GM21529 (cell line): ENCODE results near the gene GRAP2.

Experiments used
- ATAC-seq: cut with Tn5 transposase; IDR thresholded peaks from one replicate; pipeline ENCODE4 v1.9.1; 2021; ENCODE audit not compliant: unreplicated experiment

The GRAP2 gene

DNA sequence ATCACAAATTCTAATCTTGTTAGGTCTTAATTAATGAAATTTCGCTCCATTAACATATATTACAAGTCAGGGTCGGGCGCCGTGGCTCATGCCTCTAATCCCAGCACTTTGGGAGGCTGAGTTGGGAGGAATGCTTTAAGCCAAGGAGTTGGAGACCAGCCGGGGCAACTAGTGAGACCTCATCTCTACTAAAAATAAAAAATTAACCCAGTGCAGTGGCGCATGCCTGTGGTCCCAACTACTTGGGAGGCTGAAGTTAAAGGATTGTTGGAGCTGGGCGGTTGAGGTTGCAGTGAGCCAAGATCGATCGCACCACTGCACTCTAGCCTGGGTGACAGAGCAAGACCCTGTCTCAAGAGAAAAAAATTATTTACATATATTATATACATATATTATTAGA, 61.2 kb downstream of the GRAP2 start:
- ATAC-seq, result no peak

DNA sequence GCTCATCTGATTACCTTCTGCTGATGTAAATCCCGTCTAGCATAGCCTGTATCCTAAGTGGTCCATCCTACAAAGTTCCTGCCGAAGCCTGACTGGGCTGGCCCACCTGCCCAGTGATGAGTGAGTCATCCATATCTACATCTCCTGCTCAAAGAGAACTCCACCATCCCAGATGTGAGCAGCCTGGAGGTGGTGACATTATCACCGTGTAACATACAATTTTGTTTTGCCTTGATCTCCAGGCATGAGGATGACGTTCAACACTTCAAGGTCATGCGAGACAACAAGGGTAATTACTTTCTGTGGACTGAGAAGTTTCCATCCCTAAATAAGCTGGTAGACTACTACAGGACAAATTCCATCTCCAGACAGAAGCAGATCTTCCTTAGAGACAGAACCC, 64.9 kb downstream of the GRAP2 start:
- ATAC-seq, result no peak

DNA sequence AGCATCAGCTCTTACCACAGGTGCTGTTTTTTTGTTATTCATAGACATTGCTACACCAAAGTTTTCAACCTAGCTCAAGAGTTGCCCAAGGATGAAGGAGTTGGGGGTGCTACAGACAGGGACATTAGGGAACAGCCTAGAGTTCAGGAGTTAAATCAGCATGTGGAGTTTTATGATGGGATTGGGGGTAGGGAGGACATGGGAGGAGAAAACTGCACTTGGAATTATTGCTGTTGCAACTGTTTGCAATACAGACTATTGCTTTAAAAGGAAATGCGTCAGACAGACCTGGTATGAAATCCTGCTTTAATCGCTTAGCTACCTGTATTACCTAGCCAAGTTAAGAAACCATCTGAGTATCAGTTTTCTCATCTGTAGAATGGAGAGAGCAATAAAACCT, 65.6 kb downstream of the GRAP2 start:
- ATAC-seq, result no peak

DNA sequence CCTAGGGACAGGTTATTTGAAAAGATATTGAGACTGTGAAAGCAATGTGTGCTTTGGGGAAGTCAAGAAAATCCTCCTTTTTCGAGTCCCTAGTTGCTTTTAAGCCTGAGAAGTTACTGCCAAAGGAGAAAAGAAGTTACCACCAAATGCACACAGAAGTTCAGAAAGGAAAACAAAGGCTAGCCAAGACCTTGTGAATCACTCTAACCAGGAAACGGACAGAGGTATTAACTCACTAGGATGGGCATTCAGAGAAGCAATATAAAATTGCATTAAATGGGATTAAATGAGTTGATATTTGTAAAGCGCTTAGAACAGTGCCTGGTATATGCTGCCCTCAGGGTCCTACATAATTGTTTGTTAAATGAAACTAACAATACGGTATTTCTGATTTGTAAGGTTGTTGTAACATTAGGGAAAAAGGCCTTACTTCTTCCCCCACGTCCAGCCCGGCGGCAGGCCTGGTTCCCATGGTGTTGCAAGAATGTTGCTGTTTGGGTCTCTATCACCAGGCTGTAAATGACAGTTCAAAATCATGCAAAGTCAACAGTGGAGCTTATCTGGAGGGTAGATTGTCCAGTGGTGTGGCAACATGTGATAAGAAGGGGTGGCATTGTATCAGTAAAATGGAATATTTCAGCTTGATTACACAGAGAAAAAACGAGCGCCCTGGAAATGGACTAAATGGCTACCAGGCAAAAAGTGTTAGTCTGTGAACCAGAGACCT, 66.4 kb downstream of the GRAP2 start:
- ATAC-seq, result no peak

DNA sequence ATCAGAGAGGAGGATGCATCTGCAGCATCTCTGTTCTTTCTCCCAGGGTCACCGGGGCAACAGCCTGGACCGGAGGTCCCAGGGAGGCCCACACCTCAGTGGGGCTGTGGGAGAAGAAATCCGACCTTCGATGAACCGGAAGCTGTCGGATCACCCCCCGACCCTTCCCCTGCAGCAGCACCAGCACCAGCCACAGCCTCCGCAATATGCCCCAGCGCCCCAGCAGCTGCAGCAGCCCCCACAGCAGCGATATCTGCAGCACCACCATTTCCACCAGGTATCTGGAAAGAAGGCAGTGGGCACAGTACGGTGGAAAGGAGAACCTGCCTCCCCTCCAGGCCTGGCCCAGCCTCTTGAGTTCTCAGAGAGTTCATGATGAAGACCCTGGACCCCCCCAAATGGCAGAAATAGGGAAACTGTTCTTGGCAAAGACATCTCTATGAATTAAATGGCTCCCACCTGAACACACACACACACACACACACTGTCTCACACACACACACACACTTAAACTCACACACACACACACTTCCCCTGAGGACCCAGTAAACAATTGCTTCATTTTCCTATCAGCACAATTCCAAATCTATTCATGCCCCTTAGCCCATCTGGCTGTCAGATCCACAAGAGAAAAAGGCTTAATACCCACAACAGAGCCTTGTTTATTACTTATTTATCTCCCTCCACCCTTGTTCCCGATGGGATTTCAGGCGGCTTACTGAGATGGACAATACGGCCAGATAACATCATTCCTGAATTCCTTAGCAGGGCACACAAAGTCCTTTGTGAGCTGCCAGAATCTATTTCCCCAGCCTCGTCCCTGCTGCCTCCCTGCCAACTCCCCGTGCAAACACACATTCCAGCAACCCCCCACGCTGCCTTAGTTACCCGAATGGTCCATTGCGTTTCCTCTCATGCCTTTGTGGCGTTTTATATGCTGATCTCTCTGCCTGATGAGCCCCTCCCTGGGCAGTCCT, 67.4 kb downstream of the GRAP2 start:
- no peak for ATAC-seq

DNA sequence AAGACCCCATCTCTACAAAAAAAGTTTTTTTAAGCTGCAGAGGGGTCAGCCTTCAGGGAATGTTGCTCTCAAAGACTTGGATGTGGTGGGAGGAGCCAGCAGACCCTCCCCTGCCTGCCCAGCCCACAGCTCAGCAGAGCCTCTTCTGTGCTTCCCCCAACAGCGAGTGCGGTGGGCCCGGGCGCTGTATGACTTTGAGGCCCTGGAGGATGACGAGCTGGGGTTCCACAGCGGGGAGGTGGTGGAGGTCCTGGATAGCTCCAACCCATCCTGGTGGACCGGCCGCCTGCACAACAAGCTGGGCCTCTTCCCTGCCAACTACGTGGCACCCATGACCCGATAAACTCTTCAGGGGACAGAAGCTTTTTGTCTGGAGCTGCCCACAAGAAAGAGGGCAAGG, 69.9 kb downstream of the GRAP2 start:
- no peak for ATAC-seq

DNA sequence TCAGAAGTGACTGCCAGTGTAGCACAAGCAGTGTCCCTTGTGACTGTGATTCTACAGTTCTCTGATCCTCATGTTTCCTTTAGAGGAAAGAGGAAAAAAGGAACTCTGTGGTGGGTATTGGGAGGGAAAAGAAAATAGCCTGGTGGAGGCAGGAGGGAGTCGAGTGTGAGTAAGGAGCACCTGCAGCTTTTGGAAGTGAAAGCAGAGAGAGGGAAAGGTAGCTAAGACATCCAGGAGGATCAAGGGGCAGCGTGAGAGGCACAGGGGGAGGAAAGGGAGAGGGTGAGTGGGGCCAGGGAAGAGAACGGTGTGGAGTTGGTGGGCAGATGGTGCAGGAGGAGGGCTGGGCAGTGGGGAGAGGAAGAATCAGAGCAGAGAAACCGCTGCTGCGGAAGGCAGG, 71.8 kb downstream of the GRAP2 start:
- ATAC-seq, result no peak

DNA sequence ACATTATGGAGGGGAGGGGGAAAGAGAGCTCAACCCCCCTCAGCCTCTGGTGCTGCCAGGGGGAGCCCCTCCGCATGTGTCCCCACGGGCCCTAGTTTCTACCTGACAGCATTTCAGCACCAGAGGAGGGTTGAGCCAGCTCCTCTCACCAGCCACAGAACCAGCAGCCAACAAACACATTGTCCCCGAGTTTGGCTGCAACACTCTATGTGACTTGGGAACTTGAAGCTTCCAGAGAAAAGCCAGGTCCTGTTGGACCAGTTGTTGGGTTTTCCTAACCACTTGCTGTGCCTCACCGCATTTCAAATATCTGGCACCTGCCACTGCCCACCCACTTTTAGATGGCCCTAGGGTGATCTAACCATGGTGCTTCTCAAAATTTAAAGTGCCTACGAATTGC, 72.8 kb downstream of the GRAP2 start:
- no peak for ATAC-seq

DNA sequence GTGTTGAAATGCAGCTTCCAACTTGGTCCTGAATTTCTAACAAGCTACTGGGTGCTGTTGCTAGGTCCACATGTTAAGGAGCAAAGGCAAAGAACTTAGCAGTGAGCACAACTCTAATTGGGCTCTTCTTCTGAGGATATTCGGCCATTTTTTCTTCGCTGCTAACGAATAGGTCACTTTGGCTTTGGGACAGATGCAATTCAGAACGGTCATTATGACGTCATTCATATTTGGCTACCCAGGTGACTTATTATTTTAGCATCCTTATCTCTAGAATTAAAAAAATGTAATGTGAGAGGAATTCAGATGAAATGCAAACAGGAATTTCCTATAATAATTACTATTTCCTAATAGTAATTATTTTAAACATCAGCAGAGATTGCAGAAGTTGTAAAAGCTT, 73.2 kb downstream of the GRAP2 start:
- no peak for ATAC-seq

DNA sequence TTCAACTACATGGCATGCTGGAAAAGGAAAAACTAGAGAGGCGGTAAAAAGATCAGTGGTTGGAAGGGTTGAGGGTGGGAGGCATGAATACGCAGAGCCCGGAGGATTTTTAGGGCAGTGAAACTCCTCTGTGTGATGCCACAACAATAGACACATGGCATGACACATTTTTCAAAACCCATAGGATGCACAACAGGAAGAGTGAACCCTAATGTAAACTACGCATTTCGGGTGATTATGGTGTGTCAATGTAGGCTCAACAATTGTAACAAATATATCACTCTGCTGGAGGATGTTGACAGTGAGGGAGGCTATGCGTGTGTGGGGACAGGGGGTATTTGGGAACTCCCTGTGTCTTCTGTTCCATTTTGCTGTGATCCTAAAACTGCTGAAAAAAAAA, 78.2 kb downstream of the GRAP2 start:
- ATAC-seq, result no peak

DNA sequence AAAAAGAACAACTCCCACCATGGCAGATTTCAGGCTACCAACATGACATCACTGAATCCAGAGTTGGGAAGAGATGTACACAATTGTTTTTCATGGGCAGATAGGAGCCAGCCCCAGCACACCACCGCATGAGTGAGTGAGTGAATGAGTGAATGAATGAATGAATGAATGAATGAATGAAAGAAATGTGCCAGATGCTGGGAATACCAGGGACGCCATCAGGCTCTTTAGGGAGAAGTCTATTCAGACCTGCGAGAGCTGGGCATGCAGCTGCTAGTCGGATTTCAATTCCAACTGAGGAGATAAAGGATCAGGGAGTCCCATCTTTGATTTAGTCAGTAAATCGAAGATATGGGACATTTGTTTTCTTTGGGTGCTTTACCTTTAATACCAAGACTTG, 78.6 kb downstream of the GRAP2 start:
- no peak for ATAC-seq

DNA sequence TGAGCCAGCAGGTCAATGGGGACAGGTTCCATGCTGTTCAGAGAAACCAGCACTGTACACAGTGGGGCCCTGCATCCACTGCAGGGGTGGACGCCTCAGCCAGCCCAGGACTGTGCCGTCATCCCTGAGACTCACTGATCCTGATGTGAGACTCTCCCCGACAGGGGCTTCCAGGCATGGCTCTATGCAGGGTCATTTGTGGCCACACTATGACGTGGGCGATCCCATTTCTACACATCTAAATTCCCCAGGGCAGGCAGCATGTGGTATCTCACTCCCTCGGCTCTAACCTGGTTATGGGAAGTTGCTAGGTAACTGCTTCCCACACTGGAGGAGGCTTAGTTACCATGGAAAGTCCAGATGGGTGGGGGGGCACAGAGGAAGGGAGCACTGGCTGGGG, 79.7 kb downstream of the GRAP2 start:
- no peak for ATAC-seq

DNA sequence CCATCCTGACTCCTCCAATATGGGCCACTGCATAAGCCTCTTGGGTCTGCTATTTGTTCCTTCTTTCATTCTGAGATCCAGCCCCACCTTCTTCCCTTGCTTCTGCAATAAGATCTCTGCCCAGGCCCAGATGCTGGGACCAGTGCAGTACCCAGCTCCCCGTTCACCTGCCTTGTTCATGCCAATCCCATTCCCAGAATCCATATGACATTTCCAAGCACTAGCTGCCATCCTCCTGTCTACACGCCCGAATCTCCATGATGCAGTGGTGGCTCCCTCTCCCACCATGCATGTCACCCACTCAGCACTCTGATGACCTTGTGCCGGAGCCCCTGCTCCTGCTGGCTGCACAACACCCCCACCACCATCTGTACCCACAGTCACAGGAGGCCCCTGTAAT, 82.5 kb downstream of the GRAP2 start:
- no peak for ATAC-seq

DNA sequence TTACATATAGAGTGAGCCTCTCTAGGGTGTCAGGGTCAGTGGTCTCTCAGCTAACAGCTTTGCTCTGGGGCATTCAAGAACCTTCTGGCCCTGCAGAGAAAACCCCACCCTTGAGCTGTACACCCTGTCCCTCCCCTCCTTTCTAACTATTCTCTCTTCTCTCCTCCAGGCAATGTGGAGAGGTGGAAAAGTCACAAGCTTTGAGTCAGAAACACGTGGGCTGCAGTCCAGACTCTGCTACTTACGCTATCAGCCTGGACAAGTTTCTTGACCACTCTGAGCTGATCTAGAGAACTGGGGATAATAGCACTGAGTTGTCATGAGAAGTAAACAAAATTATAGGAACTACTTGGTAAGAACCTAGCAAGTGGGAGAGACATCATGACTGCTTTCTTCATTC, 83.1 kb downstream of the GRAP2 start:
- ATAC-seq, result no peak

DNA sequence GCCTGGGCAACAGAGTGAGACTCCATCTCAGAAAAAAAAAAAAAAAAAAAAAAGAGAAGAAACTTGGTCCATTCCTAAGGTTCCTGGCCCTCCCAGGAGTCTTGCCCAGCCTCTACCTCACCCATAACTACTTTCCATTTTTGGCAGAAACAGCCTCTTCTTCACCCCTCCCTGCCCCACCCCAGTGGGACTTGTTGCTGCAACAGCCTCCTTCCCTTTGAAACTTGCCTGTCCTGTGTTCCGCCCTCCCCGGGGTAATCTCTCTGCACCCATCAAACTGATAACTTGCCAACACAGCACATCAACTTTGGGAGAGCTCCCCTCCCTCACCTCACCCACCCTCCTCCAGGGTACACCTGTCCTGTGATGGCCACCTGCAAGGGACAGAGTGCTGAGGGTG, 83.9 kb downstream of the GRAP2 start:
- ATAC-seq, result no peak

DNA sequence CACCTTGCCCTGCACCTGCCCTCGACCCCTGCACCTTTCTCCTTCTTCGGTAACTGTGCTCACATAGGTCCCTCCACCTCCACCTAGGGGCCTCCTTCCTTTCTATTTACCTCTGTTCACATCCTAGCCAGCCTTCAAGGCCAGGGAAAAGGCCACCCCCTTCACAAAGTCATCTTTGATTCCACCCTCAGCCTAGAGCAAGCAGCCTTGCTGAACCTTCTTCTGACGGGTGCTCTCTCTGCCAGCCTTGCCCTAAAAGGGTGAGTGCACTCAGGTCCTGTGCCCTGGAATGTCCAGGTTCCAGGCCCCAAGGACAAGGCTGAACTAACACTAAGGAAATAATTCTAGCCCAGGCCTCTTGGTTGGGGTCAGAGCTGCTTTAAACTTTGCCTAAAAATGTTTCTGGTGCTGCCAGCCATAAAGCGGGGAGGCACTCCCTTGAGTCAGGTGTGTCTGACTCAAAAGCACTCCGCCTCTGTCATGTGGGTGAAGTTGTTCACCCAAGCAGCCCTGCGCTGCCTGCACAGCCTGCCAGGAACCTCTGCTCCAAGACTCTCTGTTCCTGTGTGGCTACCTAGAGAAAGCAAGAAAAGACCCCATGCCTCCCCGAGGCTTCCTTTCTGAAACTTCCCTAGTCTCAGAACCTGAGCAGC, 84.6 kb downstream of the GRAP2 start:
- ATAC-seq, result no peak

DNA sequence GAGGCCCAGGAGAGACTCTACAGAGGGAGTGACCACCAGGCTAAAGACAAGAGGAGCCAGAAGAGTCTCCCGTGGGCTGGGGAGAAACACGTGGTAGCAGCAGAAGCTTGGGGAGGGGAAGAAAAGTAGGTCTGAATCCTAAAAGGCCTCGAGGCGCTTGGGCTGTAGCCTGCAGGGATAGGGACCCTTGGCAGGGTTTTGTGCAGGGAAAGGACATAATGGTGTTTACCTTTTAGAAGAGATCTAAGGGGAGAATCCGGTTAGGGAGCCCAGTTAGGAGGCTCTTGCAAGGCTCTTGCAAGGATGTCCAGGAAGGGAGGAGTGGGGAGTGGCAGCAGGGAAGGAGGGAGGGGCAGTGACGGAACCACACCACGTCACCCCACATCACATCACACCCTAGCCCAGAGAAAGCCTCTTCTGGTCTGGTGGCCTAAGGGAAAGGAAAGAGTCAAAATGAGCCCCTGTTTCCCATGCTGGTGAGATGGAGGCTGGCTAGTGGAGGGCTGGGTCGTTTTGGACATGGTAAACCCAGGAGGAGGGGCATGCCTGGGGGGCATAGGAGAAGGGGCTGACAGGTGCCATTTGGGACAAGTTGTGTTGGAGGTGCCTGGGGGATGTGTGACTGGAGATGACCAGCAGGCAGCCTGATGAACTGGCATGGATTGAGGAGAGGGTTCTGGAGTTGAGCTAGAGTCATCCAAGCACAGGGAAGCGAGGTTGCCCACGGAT, 87.7 kb downstream of the GRAP2 start:
- no peak for ATAC-seq

DNA sequence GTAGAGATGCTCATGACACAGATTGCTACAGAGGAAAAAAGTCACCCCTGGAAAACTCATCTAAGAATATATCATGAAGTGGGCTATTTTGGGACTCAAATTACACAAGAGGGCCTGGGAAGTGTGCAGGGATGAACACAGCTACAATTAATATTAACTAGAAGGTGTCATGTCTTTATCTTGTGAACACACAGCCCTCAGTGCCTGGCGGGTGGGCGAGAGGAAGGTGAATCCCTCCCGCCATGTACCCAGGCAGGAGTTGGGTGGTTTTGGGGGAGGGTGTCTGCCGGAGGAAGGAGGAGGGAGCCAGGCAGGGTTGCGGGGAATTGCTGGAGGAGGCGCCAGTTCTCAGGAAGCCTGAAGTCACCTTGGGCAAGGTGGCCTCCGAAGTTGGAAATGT, 88.7 kb downstream of the GRAP2 start:
- ATAC-seq, result no peak

DNA sequence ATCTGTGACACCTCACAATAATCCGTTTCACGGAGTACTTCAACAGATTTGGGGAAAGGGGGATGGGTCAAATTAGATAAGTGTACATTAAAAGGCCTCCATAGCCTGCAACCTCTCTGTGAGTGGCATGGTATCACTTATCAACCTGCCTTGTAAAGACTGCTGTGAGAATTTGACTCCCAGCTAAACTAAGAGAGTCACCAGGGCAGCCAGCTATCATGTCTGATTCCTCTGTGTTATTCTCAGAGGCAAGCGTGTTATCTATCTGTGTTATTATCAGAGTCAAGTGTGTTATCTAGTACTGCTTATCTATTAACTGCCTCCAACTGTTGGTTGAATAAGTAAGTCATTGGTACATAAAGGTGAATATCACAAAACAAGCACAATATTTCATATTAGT, 89.8 kb downstream of the GRAP2 start:
- no peak for ATAC-seq

DNA sequence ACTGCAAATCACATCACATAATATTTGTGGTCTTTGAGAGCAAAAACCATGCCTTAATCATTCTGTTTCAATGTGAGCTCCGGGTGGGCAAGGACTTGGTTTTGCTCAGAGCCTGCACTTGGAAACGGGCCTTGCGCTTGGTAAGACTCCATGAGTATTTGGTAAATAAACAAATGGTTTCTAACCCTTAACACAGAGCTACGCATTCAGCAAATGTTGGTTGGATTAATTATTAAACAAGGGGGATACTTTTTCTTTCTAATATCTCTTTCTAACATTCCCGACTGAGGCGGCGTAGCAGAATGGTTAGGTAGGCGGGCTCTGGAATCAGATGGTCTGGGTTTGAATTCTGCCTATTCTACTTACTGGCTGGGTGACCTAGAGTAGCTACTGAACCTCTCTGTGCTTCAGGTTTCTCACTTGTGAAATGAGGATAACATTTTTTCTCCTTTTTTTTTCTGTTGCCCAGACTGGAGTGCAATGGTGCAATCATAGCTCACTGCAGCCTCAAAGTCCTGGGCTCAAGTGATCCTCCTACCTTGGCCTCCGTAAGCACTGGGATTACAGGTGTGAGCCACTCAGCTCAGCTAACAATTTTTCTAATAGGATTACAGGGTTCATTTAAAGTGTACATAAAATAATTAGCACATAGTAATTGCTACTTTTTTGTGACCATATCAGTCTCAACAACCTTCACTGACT, 90.4 kb downstream of the GRAP2 start:
- no peak for ATAC-seq
